H1 (cell line): ENCODE measurements around the gene MACC1. TPM values are rescaled to one million over a fixed set of nuclear protein-coding genes. Genes with fewer than 3 reads are reported as not detected.

Experiments
- ATF2 ChIP-seq: IDR thresholded peaks from 2 replicates; pipeline ENCODE4 v1.6.1; 2012; ENCODE audit warnings: low read length, inconsistent platforms
- GABPA ChIP-seq: IDR thresholded peaks from 2 replicates; pipeline ENCODE4 v1.6.1; 2011; ENCODE audit warnings: mild to moderate bottlenecking, low read length, moderate library complexity, borderline replicate concordance; ENCODE audit not compliant: insufficient read depth
- GTF2F1 ChIP-seq: IDR thresholded peaks from 2 replicates; pipeline ENCODE4 v1.6.1; 2012; ENCODE audit warnings: low read depth, low read length, improper control_type of control experiment, borderline replicate concordance
- HDAC6 ChIP-seq: IDR thresholded peaks from one replicate; pipeline ENCODE4 v1.7.1; 2012; ENCODE audit warnings: low read depth, mild to moderate bottlenecking, inconsistent platforms, low read length, moderate library complexity
- NRF1 ChIP-seq: IDR thresholded peaks from 2 replicates; pipeline ENCODE4 v1.6.1; 2011; ENCODE audit warnings: mild to moderate bottlenecking, low read depth, low read length, improper control_type of control experiment
- POLR2A ChIP-seq, 2 experiments: IDR thresholded peaks; 1 replicate in 1 of 2; 2 replicates in 1 of 2; pipeline ENCODE4 v1.6.1; 2011; ENCODE audit warnings: low read depth in 2 of 2, low read length in 2 of 2, mild to moderate bottlenecking in 2 of 2; ENCODE audit errors: control extremely low read depth in 1 of 2
- RNF2 ChIP-seq: fragments of 200-900, 300-1000 bp; sonication (generic); IDR thresholded peaks from 2 replicates; pipeline ENCODE4 v1.7.1; 2016; ENCODE audit warnings: borderline replicate concordance, low read depth, mild to moderate bottlenecking, antibody characterized with exemption, low read length; ENCODE audit not compliant: poor library complexity, severe bottlenecking; ENCODE audit errors: missing control alignments
- polyA plus RNA-seq, 7 experiments: library from polyadenylated mRNA; depleted of rRNA in 3 of 7; stranded (reverse) in 5 of 7; unstranded in 2 of 7; fragments of >200 nt in 5 of 7; fragments of 200-250 nt in 2 of 7; gene quantifications; 1 replicate in 5 of 7; 2 replicates in 1 of 7; 4 replicates in 1 of 7; pipeline versions ENCODE4 v1.2.1 to v1.2.3, GENCODE V29; 2011 to 2013; ENCODE audit warnings: missing spikeins in 2 of 7, mixed read lengths in 2 of 7
- total RNA-seq: library from RNA; stranded (reverse); fragmentation: NEBNext Ultra II Directional; extraction: Animal tissue kit (Norgen Biotek cat#: 25700); gene quantifications from 2 replicates; pipeline ENCODE4 v1.2.1, GENCODE V29; 2021

MACC1 gene
- total and polyA plus RNA-seq, 2 of the 8 experiments (the other 6 are each of a cell fraction or from before 2014, with no cell fraction given), result 2.0 to 17.2 TPM

GRCh38 chr7:20185988-20186387 lies 31.2 kb downstream of the MACC1 start (continued):
- TF ChIP-seq GTF2F1 (no peak), GABPA (no peak), HDAC6 (no peak), POLR2A (IDR thresholded peaks at IDR 0.05; ENCODE audit: control extremely low read depth in 1 of 2, low read depth in 2 of 2, low read length in 2 of 2) (no peak), ATF2 (no peak), RNF2 (no peak), NRF1 (no peak)
- TF ChIP-seq, all 59 proteins: peak for 0
